C1 segment of cervical spinal cord (tissue), 14 donors: ENCODE data around the gene JPT1.
"Not testable (repeated sequence)": the region's sequence is repeated elsewhere in the genome, so short reads cannot be mapped to it uniquely, and the experiment has no call there.

Experiments used
- DNase-seq, 14 donors: peaks; one replicate each; lab custom pipeline; 2025; lab: John Stamatoyannopoulos, UW

Gene JPT1

DNA sequence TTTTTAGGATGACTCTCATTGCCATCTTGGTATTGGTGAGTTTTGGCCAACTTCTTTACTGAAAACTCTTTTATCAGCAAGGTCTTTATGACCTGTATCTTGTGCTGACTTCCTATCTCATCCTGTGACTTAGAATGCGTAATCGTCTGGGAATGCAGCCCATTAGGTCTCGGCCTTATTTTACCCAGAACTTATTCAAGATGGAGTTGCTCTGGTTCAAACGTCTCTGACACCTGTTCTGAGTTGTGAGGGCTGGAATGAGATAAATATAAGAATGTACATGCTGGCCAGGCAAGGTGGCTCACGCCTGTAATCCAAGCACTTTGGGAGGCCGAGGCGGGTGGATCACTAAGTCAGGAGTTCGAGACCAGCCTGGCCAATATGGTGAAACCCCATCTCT lies 4.2 kb upstream of the JPT1 start:
- DNase-seq: not testable (repeated sequence)

DNA sequence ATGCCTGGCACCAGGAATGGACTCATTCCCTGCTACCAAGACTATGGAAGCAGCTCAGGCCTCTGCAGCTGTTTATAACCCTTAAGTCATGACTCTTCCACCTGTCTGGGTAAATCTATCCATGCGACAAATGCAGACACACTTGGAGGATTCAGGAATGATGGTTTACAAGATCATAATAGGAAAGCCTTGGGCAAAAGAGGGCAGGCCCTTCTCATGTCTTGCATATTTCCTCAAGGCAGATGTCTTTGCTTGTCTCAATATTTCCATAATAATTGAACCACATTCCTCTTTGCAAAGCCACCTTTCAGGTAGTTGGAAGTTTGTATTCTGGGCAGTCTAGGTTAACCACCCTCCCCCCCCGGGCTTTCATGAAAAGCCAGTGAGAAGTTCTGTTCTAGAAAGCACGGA lies 884 bp upstream of the JPT1 start:
- no peak for DNase-seq

DNA sequence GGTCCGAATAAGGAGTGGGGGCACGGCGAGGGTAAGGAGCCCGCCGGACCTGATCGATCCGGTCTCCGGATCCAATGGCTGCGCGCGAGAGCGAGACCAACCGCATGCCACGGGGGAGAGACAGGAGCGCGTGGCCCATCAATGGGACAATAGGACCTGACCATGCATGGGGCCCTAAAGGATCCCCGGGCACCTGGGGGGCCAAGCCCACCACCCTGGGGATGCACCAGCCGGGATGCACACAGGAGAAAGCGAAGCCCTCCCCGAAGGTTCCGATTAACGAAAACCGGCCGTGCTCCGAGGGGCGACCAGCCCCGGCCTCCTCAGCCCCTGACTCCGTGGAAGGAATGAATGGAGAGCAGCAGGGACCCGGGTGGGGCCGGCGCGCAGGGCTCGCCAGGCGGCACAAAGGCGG lies 525 bp downstream of the JPT1 start:
- DNase-seq: peak in 3 of 14 donors; percentile 27 to 45 (median 41)

DNA sequence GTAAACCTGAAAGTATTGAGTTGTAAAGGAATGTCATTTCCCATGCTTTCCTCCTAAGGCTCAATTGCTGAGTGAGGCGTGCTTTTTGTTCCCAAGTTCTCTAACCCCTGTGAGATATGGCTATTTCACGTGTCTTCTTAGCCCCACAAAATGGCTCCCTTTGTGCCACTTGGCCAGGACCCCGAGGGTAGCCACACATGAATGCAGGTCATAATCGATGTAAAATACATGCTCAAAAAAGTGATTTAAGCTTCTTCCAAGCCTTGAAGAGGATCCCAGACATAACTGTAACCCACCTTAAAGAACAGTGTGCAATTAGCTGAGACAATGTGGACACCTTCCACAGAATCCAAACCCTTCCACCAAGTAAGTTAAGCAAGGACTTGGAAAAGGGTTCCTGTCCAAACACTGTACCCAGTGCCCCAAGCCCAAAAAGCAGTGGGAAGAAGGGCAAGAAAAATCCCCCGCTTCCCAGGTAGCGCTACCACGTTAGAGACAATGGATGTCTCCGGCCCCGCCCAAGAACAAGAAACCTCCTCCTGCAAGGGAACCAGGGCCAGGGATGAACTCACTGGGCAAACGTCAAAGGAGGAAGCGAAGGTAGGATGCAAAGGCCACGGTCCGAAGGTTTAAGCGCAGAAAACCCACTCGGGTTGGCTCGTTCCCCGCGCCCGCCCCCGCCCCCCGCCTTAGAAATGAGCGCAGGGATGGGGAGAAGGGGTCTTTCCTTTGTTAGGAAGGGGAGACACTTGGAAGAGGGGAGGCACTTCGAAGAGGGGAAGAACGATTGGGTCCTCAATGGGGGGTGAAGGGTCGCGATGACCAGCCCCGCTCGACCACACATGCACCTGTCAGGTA lies 1.2 kb downstream of the JPT1 start:
- DNase-seq: peak in 2 of 14 donors; percentile 7 to 61

DNA sequence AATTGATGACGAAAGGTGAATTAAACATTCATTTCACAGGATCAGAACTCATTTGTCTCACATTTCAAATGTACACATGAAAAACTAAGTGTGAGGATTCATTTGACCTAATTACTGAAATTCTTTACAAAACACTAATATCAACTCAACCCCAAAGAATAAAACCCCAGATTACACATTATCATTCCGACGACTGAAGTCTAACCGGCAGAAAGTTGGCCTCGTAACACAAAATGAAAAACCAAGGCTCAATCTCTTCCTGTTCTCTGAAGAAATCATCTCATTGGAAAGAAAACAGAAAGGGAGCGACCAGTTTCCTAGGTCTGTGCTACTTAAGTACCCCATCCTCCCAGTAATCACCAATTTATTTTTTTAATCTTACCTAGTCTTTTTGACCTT lies 1.8 kb downstream of the JPT1 start:
- DNase-seq: no peak

DNA sequence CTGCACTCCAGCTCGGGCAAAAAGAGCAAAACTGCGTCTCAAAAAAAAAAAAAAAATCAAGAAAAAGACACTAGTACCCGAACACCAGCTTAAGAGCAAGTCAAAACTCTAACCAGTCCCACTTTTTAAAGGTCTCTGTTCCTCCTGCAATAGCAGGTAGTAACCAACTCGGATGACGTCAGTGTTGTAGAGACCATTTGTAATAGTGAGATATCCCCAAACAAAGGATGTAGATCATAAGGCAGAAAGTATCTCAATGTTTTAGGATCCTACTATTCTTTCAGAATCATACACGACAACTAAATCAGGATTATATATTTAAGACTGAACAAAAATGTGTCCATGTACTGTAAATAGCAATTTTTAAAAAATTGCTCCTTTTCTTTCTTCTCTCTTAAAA lies 2.4 kb downstream of the JPT1 start:
- peak in 1 of 14 donors; percentile 33 for DNase-seq

DNA sequence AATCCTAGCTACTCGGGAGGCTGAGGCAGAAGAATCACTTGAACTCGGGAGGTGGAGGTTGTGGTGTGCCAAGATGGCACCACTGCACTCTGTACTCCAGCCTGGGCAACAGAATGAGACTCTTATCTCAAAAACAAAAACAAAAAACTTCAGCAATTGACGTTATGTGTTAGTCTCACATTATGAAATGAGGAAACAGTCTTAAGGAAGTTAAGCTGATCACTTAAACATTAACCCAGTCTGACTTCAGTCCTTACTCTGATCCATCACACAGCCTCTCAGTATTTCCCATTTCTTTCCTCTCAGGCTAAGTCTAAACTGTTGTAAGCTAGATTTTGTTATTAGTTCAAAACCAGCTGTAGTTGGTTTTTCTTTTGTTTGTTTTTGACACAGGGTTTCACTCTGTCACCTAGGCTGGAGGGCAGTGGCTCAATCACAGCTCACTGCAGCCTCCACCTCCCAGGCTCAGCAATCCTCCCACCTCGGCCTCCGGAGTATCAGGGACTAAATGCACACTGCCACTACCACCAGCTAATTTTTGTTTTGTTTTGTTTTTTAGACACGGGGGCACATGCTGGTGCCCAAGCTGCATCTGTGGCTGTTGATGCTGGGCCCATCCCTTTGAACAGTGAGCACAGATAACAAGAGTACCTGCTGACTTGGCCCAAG lies 6.3 kb downstream of the JPT1 start:
- DNase-seq: no peak

DNA sequence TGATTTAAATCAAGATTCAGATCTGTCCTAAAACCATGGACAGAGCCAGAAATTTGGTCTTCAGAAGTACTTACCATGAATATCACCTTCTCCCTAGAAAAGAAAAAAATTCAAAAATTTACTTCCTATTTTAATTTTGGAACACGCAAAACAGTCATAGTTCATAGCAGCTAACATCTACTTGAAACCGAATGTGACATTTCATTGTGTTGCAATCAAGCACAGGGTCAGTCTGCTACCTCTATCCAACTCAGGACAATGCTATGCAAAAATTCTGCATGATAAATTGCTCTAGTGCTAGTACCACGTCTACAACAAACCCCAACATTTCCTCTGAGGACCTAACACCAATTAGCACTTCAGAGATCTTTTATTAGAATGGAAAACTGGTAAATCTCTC lies 7.7 kb downstream of the JPT1 start:
- DNase-seq: no peak

DNA sequence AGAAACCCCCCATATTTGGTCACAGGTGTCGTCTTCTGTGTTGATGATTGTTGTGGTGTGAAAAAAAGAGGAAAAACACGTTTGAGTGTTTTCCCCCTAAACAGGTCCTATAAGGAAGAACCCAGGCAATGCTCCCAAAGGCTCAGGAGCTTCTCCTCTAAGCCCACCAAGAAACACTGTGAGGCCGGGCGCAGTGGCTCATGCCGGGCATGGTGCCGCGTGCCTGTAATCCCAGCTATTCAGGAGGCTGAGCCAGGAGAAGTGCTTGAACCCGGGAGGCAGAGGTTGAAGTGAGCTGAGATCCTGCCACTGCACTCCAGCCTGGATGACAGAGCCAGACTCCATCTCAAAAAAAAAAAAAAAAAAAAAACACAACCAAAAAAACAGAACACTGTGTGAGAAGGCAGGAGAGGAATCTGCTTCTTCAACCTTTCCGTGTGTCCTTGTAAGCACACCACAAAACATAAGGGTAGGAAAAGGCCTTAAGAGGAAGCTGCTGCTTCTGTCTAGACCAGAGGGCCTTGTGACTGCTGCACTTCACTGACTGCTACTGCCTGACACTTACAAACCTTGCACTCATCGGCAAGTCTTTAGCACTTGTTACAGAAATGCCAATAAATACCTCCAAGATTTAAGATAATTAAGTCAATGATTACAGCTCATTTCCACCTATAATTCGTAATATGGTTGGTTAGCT lies 9.3 kb downstream of the JPT1 start:
- DNase-seq: no peak

DNA sequence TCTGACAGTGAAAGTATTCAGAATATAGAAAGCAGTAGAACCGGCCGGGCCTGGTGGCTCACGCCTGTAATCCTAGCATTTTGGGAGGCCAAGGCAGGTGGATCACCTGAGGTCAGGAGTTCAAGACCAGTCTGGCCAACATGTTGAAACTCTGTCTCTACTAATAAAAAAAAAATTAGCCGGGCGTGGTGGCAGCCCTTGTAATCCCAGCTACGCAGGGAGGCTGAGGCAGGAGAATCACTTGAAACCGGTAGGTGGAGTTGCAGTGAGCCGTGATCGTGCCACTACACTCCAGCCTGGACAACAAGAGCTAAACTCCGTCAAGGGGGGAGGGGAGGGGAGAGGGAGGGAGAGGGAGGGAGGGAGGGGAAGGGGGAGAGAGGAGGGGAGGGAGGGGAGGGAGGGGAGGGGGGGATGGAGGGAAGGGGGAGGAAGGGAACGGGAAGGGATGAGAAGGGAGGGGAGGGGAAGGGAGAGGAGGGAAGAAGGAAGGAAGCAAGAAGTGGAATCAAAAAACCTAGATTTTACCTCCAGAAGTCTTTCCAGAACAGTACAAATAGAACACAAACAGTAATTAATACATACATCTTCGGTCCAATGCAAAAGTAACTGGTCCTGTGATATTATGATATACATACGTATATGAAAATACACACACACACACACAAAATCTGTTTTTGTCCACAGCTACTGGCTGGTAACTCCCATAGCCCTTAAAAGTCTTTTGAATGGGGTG lies 11.9 kb downstream of the JPT1 start:
- no peak for DNase-seq

DNA sequence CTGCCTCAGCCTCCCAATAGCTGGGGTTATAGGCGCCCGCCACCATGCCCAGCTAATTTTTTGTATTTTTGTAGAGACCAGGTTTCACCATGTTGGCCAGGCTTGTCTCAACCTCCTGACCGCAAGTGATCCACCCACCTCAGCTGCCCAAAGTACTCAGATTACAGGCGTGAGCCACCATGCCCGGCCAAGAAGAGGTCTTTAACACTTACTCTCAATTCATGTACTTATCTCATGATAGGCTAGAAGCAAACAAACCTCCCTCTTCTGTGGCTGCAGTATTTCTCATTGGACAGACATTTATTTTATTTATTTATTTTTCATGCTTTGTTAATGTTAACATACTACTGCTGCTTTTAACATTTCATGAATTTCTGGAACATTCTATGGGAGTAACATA lies 15.8 kb downstream of the JPT1 start:
- DNase-seq: no peak

DNA sequence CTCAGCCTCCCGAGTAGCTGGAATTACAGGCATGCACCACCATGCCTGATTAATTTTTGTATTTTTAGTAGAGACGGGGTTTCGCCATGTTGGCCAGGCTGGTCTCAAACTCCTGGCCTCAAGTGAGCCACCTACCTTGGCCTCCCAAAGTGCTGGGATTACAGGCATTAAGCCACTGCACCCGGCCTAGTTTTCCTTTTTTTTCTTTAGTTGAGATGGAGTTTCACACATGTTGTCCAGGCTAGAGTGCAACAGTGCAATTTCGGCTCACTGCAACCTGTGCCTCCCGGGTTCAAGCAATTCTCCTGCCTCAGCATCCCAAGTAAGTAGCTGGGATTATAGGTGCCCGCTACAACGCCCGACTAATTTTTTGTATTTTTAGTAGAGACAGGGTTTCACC lies 16.6 kb downstream of the JPT1 start:
- not testable (repeated sequence) for DNase-seq

DNA sequence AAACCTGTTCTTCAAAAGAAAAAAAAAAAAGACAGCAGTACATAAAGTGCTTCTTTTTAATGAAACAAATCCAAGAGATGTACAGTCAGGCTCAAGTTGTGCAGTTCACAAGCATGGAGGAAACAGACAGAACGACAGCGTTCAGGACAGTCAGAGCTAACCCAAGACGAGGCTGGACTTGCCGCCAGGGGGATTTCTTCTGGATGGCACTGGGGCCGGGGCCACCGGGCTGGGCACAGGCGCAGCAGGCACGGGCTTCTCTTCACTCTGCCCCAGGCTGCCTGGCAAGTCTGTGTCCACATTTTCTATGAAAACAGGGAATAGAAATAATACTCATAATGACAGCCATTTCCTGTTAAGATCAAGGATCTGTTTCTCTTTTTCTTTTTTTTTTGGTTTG lies 18.4 kb downstream of the JPT1 start:
- DNase-seq: no peak

DNA sequence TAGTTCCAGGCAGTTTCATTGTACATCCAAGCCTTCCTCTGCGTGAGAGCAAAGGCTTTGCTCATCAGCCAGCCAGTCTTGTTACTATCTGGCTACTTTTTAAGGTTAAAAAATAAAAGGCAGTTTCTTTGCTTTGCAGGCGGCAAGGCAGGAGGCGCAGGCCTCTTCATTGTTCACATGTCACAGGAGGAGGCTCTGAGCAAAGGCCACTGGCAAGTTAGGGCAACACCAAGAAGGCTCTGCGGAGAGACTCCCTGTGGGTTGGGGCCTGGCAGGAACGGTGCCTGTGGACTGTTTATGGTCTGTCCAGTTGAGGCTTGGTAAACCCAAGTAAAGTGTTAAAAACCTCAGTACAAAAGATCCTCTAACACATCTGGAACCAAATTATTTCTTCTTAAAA lies 18.9 kb downstream of the JPT1 start:
- no peak for DNase-seq

DNA sequence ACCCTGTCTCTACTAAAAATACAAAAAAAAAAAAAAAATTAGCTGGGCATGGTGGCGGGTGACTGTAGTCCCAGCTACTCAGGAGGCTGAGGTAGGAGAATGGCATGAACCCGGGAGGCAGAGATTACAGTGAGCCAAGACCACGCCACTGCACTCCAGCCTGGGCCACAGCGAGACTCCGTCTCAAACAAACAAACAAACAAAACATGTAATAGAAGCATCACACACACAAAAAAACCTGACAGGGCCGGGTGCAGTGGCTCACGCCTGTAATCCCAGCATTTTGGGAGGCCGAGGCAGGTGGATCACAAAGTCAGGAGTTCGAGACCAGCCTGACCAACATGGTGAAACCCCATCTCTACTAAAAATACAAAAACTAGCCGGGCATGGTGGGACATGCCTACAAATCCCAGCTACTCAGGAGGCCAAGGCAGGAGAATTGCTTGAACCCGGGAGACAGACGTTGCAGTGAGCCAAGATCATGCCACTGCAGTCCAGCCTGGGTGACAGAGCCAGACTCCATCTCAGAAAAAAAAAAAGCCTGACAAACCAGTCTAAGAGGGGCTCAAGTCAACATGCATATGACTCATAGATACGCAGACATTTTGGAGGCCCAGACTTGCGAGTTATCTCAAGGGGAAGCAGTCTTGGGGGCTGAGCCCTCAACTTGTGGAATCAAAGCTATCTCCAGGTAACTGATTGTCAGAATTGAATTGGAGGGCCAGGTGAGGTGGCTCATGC lies 20.5 kb downstream of the JPT1 start:
- DNase-seq: not testable (repeated sequence)

DNA sequence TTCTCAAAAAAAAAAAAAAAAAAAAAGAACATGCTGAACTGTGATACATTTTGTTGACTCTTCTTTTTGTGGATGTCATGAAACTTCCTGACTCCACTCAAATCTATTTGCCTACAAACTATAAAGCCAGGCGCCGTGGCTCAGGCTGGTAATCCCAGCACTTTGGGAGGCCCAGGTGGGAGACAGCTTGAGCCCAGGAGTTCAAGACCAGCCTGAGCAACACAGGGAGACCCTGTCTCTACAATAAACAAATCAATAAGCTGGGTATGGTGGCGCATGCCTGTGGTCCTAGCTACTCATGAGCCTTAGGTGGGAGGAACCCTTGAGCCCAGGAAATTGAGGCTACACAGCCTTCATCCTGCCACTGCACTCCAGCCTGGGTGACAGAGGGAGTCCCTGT lies 21.3 kb downstream of the JPT1 start:
- DNase-seq: no peak

DNA sequence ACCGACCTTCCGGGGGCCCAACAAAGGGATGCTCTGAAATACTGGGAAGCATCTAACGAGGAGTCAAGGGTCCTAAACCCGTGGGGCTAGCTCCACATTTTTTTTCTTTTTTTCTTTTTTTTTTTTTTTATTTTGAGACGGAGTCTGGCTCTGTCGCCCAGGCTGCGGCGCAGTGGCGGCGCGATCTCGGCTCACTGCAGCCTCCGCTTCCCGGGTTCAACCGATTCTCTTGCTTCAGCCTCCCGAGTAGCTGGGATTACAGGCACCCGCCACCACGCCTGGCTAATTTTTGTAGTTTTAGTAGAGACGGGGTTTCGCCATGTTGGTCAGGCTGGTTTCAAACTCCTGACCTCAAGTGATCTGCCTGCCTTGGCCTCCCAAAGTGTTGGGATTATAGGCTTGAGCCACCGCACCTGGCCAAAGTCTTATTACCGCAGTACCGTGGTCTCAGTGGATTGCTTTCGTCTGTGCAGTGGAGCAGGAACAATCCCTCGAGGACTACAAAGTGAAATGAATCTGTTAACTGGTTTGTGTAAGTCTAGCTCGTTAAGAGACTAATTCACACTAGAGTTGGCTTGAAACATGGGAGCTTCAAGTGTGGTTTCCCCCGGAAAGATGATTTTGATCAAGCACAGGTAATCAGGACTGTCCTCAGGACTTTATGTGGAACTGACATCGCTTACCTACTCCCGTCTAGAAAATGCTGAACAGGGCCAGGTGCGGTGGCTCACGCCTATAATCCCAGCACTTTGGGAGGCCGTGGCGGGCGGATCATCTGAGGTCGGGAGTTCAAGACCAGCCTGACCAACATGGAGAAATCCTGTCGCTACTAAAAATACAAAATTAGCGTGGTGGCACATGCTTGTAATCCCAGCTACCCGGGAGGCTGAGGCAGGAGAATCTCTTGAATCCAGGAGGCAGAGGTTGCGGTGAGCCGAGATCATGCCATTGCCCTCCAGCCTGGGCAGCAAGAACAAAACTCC lies 22.0 kb downstream of the JPT1 start:
- not testable (repeated sequence) for DNase-seq

DNA sequence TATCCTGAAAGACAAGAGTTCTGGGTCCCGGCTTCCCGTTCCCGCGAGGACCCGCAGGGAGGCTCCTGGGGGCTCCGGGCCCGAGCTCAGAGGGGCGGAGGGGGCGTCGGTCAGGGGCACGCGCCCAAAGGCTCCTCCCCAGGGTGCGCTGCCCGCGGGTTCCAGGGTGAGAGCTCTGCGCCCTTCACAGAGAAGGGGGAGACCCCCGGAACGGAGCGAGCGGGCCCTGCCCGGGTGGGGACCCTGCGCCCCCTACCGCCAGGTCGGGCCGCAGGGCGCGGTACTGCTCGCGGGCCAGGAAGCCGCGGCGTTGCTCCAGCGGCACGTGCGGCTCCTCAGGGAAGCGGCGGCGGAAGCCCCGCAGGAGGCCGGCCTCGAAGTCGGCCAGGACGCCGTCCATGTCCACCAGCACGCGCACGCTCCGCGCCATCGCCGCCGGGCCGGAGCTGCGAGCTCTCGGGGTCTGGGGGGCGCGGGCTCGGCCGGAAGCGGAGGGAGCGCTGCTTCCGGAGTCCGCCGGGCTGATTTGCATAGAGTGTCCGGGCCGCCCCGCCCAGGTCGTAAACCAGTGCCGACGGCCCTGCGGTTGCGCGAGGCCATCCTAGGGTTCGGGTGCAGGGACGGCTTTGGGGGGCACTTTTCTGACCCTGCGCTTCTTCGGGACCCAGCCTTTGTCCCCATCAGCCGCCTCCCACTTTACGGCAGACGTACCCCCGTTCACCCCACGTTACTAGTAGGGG lies 22.9 kb downstream of the JPT1 start, which contains the start of gene NT5C:
TSS of gene NT5C (minus strand) at position 465 of the 740 bp plus-strand sequence. CDS start at position 430, 35 bp downstream.
- peak in 13 of 14 donors; percentile 19 to 88 (median 52) for DNase-seq
